NT2/D1 (cell line): ENCODE measurements around the gene LLPH.

Experiments used
- DNase-seq: peaks from one replicate; pipeline ENCODE4 v3.0.0-alpha.2; 2011; ENCODE audit warnings: low read depth, low spot score
- H3K27me3 ChIP-seq: 2 replicates; pipeline ENCODE4 v1.6.0; 2011; ENCODE audit warnings: mild to moderate bottlenecking; ENCODE audit not compliant: insufficient read length, insufficient read depth
- H3K36me3 ChIP-seq: 2 replicates; pipeline ENCODE4 v1.6.1; 2011; ENCODE audit warnings: mild to moderate bottlenecking, low read length, mixed read lengths; ENCODE audit not compliant: insufficient read depth, insufficient read length
- H3K4me1 ChIP-seq: 2 replicates; pipeline ENCODE4 v1.5.1; 2011; ENCODE audit not compliant: insufficient read depth, insufficient read length
- H3K4me3 ChIP-seq: 2 replicates; pipeline ENCODE4 v1.5.1; 2011; ENCODE audit warnings: low read depth; ENCODE audit not compliant: insufficient read length
- H3K9ac ChIP-seq: 2 replicates; pipeline ENCODE4 v1.6.0; 2011; ENCODE audit warnings: low read depth; ENCODE audit not compliant: insufficient read length
- H3K9me3 ChIP-seq: 2 replicates; pipeline ENCODE4 v1.5.1; 2011; ENCODE audit warnings: mild to moderate bottlenecking, low read length; ENCODE audit not compliant: insufficient read depth
- SUZ12 ChIP-seq: IDR thresholded peaks from 2 replicates; pipeline ENCODE4 v1.6.1; 2011; ENCODE audit not compliant: insufficient read length, insufficient read depth; ENCODE audit errors: extremely low read depth
- YY1 ChIP-seq: IDR thresholded peaks from 2 replicates; pipeline ENCODE4 v1.6.1; 2011; ENCODE audit not compliant: insufficient read length, insufficient read depth
- ZNF274 ChIP-seq: IDR thresholded peaks from 2 replicates; pipeline ENCODE4 v1.6.1; 2011; ENCODE audit warnings: mild to moderate bottlenecking, low read depth, low read length

The LLPH gene

GRCh38 chr12:66127650-66128049, 2.9 kb downstream of the LLPH start:
- Histone ChIP-seq H3K4me1 (no peaks in the 10 kb centered on the region), H3K36me3 (peaks cover 47% of the 10 kb centered on the region), H3K4me3 (no peak overlapping the region), H3K9ac (no peak overlapping the region), H3K27me3 (no peaks in the 10 kb centered on the region), H3K9me3 (no peaks in the 10 kb centered on the region)
- DNase-seq: no peak
- TF ChIP-seq SUZ12: no peak
- TF ChIP-seq ZNF274: no peak
- TF ChIP-seq YY1: no peak

GRCh38 chr12:66120477-66120876, 10.1 kb downstream of the LLPH start:
- no peak overlapping the region for H3K9ac ChIP-seq
- H3K27me3 ChIP-seq: no peaks in the 10 kb centered on the region
- H3K9me3 ChIP-seq: no peaks in the 10 kb centered on the region
- TF ChIP-seq SUZ12 (no peak), ZNF274 (no peak), YY1 (no peak)
- no peak overlapping the region for H3K4me3 ChIP-seq
- no peaks in the 10 kb centered on the region for H3K4me1 ChIP-seq
- peaks cover 49% of the 10 kb centered on the region for H3K36me3 ChIP-seq
- no peak for DNase-seq

- Histone ChIP-seq H3K36me3 (peaks cover 43% of the 10 kb centered on the region), H3K4me1 (no peaks in the 10 kb centered on the region), H3K9me3 (no peaks in the 10 kb centered on the region), H3K27me3 (no peaks in the 10 kb centered on the region), H3K4me3 (no peak overlapping the region), H3K9ac (no peak overlapping the region)
- no peak for DNase-seq
- no peak for TF ChIP-seq YY1
- TF ChIP-seq ZNF274: no peak
- no peak for TF ChIP-seq SUZ12
Measured at GRCh38 chr12:66119870-66120241, 10.7 kb downstream of the LLPH start.

- H3K4me1 ChIP-seq: no peaks in the 10 kb centered on the region
- no peaks in the 10 kb centered on the region for H3K27me3 ChIP-seq
- H3K36me3 ChIP-seq: peaks cover 38% of the 10 kb centered on the region
- no peak for TF ChIP-seq ZNF274
- TF ChIP-seq YY1: no peak
- no peak for TF ChIP-seq SUZ12
- H3K9ac ChIP-seq: no peak overlapping the region
- H3K4me3 ChIP-seq: no peak overlapping the region
- H3K9me3 ChIP-seq: no peaks in the 10 kb centered on the region
- DNase-seq: no peak
Measured at GRCh38 chr12:66119229-66119869, 11.2 kb downstream of the LLPH start.

GRCh38 chr12:66118240-66118891, 12.2 kb downstream of the LLPH start:
- Histone ChIP-seq H3K36me3 (peaks cover 31% of the 10 kb centered on the region), H3K9me3 (no peaks in the 10 kb centered on the region), H3K9ac (no peak overlapping the region), H3K4me3 (no peak overlapping the region), H3K27me3 (no peaks in the 10 kb centered on the region), H3K4me1 (no peaks in the 10 kb centered on the region)
- DNase-seq: no peak
- TF ChIP-seq YY1: no peak
- TF ChIP-seq SUZ12: no peak

GRCh38 chr12:66117242-66117641, 13.3 kb downstream of the LLPH start:
- Histone ChIP-seq H3K4me1 (no peaks in the 10 kb centered on the region), H3K27me3 (no peaks in the 10 kb centered on the region), H3K4me3 (no peak overlapping the region), H3K36me3 (peaks cover 21% of the 10 kb centered on the region), H3K9me3 (no peaks in the 10 kb centered on the region), H3K9ac (no peak overlapping the region)
- no peak for DNase-seq
- no peak for TF ChIP-seq SUZ12
- no peak for TF ChIP-seq ZNF274
- TF ChIP-seq YY1: no peak

GRCh38 chr12:66115071-66115600, 15.4 kb downstream of the LLPH start:
- no peak overlapping the region for H3K4me3 ChIP-seq
- TF ChIP-seq YY1 (no peak), ZNF274 (no peak), SUZ12 (no peak)

More at GRCh38 chr12:66115071-66115600, 15.4 kb downstream of the LLPH start:
- Histone ChIP-seq H3K27me3 (no peaks in the 10 kb centered on the region), H3K9ac (no peak overlapping the region), H3K9me3 (no peaks in the 10 kb centered on the region), H3K36me3 (peaks cover 7% of the 10 kb centered on the region), H3K4me1 (no peaks in the 10 kb centered on the region)
- no peak for DNase-seq
